ENCODE results near the gene CCNYL1.

The CCNYL1 gene

DNA sequence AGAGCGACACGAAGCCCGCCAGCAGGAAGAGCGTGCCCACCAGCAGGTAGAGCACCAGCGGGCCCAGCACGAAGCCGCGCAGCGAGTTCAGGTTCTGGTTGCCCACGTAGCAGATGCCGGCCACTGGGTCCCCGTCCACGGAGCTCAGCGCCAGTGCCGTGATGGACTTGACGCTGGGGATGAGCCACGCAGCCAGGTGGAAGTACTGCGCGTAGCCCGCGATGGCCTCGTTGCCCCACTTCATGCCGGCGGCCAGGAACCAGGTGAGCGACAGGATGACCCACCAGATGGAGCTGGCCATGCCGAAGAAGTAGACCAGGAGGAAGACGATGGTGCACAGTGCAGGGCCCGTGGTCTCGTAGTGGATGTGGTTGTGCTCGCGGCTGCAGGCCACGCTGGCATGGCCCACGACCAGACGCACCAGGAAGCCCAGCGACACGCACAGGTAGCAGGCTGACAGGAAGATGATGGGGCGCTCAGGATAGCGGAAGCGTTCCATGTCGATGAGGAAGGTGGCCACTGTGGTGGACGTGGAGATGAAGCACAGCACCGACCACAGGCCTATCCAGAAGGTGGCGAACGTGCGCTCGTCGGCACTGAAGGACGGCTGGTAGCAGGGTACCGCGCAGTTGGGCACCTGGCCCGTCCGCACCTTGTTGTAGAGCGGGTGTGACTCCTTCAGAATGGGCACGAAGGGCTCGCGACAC lies 56.2 kb downstream of the CCNYL1 start:
- DNase-seq: no peak

- peak; percentile 32 to 65 for DNase-seq
These were observed 56.9 kb downstream of the CCNYL1 start for GRCh38 chr2:207768168-207768865.

- peak; percentile 17 to 29 for DNase-seq
These were observed 57.6 kb downstream of the CCNYL1 start for GRCh38 chr2:207768866-207769596.

DNA sequence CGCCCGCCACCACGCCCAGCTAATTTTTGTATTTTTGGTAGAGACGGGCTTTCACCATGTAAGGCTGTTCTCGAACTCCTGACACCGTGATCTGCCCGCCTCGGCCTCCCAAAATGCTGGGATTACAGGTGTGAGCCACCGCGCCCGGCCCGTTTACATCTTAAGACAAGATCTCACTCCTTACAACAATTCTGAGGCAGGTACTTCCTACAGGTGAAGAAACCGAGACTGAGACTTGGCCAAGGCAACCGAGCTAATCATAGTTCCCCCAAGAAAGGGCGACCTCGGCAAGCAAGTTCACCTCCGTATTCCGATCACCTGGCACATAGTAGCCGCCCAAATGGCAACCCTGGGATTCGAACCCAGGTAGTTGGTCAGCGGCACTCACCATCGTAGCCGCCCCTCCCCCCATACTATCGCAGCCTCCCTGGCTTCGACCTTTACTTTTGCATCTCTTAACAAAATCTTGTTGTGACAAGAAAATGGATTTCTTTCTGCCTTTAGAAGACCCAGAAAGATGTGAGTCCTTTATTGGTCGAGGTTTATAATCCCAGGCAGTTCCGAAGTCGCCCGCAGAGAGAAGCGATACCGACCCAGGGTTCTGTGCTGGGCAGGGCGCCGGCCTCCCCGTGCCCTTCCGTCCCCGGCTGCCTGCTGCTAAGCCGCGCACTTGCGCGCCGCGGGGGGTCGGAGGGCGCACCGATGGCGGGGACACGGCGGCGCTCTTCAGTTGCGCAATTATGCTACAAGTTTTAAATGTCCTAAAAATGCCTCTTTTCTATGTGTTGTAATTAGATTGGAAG lies 59.4 kb downstream of the CCNYL1 start:
- DNase-seq: no peak

- no peak for DNase-seq
These were observed 60.0 kb downstream of the CCNYL1 start for GRCh38 chr2:207771421-207771820.

DNA sequence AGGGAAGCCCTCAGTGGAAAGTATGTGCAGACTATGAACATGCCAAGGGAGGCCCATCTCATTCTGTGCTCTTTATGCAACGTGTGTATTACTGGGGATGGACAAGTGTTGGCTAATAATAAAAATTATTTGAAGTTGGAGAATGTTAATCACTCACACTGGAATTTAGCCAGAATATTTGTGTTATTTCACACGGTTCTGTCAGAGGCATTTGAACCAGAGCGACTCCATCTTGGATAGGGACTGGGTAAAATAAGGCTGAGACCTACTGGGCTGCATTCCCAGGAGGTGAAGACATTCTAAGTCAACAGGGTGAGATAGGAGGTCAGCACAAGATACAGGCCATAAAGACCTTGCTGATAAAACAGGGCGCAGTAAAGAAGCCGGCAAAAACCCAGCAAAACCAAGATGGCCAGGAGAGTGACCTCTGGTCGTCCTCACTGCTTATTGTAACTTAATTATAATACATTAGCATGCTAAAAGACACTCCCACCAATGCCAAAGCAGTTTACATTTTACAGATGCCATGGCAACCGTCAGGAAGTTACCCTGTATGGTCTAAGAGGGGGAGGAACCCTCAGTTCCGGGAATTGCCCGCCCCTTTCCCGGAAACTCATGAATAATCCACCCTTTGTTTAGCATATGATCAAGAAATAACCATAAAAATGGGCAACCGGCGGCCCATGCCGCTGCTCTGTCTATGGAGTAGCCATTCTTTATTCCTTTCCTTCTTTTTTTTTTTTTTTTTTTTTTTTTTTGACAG lies 60.8 kb downstream of the CCNYL1 start:
- DNase-seq: no peak

DNA sequence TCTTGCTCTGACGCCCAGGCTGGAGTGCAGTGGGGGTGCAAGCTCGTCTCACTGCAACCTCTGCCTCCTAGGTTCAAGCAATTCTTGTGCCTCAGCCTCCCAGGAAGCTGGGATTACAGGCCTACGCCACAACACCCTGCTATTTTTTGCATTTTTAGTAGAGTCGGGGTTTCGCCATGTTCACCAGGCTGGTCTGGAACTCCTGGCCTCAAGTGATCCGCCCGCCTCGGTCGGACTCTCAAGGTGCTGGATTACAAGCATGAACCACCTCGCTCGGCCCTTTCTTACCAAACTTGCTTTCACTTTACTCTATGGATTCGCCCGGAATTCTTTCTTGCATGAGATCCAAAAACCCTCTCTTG lies 61.4 kb downstream of the CCNYL1 start:
- DNase-seq: no peak

DNA sequence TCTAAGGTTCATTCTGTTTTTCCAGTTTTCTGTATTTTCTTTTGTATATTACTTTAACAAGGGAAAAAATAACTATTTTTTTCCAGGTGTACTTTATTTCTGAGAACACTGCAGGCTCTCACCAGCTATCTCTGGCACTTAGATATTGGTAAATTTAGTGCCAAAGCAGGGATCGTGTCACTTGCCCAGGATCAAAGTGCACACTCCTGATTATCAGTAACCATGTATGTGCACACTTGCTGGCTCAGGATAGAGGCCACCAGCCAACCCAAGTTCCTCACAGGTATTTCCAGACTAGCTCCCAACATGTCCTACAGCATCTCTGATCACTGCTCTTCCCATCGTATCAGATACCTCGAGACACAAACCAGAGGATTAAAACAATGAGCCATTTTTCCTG lies 64.0 kb downstream of the CCNYL1 start:
- no peak for DNase-seq

DNA sequence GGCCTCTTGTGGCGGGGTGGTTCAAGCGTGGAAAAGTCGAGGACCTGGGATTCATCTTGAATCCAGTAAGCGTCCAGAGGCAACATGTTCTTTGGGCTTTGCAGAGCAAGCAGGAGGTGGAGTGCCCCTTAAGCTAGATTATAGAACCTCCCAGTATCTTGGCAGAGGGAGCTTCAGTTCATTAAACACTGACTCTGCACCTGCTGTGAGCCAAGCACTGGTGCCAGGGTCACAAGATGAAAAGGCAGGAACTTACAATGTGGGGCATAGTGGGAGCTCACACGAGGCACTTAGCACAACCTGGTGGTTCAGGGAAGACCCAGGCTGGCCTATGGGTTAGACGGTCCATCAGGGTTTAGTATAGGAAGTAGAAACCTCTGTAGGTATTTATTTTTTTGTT lies 65.7 kb downstream of the CCNYL1 start:
- peak in 1 of 2 experiments; percentile 5 for DNase-seq

- no peak for DNase-seq
These were observed 67.0 kb downstream of the CCNYL1 start for GRCh38 chr2:207778298-207778882.

DNA sequence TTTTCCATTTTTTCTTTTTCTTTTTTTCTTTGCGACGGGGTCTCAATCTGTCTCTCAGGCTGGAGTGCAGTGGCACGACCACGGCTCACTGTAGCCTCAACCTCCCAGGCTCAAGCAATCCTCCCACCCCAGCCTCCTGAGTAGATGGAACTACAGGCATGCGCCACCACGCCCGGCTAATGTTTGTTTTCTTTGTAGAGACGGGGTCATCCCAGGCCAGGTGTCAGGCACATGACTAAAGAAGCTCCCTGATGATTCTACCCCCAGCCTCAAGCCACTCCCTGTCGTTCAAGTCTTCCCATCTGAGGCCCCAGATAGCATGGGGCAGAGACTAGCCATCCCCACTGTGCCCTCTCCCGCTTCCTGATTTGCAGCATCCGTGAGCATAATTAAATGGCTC lies 68.1 kb downstream of the CCNYL1 start:
- no peak for DNase-seq

DNA sequence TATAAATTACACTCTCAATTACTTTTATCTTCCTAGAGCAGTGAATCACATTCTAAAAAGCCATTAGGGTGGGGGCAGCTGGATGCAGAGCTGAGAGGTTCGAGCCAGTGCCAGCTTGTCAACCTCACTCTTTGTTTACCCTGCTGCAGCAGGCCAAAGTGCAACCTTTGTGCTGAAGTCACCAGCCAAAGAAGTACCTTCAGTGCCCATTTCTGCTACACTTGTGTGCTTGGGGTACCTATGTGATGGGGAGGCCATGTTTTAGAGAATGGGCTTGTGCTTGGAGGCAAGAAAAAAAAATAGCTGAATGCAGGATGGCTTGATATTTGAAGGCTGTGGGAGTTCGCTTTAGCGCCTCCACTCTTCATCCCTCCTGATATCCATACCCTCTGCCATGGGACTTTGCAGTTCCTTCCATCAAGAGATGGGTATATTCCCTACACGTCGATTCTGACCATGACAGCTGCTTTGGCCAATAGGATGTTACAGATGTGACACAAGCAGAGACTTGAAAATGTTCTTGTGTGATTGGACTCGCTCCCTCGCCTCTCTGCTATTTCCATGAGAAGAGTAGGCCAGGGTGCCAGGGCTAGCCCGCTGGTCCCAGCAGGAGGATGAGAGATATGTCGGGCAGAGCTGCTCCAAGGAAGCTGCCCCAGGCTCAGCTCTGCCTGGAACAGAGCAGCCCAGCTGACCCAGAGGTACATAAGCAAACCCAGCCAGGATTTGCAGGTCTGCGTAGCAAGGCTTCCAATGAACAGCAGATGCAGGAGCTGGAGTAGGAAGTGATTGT lies 71.0 kb downstream of the CCNYL1 start:
- DNase-seq: peak in 1 of 2 experiments; percentile 20

GRCh38 chr2:207783514-207783913 lies 72.1 kb downstream of the CCNYL1 start:
- DNase-seq: no peak

DNA sequence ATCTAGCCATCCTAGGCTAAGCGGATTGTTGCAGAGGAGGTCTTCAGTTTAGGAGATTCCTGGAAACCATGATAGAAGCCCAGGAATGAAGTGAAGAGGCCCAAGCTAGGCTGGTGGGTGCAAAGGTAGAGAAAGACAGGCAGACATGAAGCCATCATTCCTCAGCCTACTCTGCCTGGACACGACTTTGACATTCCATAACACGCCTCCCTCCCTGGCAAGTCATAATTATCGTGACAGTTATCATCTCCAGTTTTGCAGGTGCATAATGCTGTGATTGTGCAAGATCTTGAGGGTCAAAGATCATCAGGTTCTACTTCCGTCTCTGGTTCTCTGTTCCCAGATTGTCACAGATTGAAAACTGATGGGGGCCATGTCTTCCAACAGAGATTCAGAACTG lies 73.5 kb downstream of the CCNYL1 start:
- DNase-seq: no peak

- no peak for DNase-seq
These were observed 75.6 kb downstream of the CCNYL1 start for GRCh38 chr2:207787017-207787416.

DNA sequence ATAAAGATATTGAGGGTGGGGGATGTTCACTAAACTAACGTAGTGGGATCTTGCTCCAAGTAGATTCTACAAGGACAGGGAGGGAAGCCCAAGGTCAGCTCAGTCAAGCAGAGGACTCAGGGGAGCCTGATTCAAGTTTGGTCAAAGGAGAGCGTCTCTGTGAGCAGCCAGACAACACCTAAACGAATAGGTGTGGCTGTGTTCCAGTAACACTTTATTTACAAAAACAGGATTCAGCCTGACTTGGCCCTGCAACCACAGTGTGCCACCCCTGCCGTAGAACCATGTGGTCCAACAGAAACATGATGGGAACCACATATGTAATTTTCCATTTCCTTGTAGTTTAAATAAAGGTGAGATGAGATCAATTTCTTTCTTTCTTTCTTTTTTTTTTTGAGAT lies 76.4 kb downstream of the CCNYL1 start:
- DNase-seq: no peak

GRCh38 chr2:207790898-207791297 lies 79.5 kb downstream of the CCNYL1 start:
- no peak for DNase-seq

- DNase-seq: no peak
These were observed 80.3 kb downstream of the CCNYL1 start for GRCh38 chr2:207791579-207792243.

DNA sequence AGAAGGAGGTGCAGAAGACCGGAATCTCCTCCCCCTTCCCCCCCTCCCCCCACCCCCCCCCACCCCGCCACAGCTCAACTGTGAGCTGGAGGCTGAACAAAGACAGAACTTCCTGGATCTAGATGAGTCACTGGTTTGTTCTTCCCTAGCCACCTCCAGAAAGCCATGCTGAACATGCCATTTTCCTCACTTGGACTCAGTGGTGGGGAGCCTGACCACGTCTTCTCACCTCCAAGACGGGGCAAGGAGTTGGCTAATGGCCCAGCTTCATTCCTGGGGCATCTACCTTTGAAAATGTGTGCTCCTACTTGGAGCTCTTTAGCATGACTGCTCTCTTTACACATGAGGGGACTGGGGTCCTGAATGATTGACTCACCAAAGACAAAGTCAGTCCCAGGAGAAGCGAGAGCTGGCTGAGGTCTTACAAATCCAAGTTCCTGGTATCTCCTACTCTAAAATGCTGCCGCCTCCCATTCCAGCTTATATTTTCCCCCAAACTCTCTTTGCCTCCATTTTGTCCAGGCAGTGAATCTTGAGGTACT lies 80.9 kb downstream of the CCNYL1 start:
- no peak for DNase-seq
